Transverse colon (tissue), 3 donors: ENCODE measurements around the gene HOXB4.

Source experiments
- POLR2A ChIP-seq: fragments of 450-650 bp; IDR thresholded peaks from one replicate; pipeline ENCODE4 v1.6.1; 2016; ENCODE audit warnings: antibody characterized with exemption, mild to moderate bottlenecking, moderate library complexity
- TF ChIP-seq, protein P1 (sequence below), 5 experiments: fragments of 200-600 bp in 3 of 5; fragments of 450-650 bp in 2 of 5; sonication (generic) in 3 of 5; IDR thresholded peaks; 1 replicate in 2 of 5; 2 replicates in 3 of 5; pipeline ENCODE4 v1.5.1; 2016 to 2017; ENCODE audit warnings: antibody characterized with exemption in 5 of 5, inconsistent platforms in 3 of 5, mild to moderate bottlenecking in 2 of 5, moderate library complexity in 1 of 5

DNA sequence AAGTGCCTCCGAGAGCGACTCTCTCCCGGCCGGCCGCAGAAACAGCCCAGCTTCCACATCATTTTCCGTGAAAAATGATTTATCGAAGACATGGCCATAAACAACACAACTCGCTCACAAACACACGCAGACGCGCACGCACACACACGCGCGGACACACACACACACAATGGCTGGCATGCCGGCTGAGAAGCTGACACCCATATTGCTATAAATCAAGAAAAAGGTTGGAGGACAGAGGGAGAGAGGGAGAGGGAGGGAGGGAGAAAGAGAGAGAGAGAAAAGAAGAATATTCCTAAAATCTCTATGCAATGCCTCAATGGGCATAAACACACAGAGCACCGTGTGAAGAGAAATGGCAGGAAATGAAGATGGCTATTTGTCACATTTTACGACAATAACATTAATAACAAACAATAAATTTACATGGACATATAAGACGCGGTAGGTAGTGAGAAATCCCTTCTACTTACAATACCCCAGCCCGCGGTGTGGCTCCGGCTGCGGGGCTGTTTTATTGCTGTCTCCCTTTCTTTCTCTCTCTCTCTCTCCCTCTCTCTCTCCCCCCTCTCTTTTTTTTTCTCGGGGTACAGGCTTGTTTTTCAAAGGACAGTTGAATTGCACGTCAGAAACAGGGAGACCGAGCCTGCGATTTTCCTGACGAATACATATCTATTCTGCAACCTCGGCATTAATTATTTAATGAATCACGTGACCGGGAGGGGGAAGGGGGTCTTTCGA lies 9.5 kb downstream of the HOXB4 start:
- no peak for TF ChIP-seq POLR2A
- TF ChIP-seq, protein P1, sequence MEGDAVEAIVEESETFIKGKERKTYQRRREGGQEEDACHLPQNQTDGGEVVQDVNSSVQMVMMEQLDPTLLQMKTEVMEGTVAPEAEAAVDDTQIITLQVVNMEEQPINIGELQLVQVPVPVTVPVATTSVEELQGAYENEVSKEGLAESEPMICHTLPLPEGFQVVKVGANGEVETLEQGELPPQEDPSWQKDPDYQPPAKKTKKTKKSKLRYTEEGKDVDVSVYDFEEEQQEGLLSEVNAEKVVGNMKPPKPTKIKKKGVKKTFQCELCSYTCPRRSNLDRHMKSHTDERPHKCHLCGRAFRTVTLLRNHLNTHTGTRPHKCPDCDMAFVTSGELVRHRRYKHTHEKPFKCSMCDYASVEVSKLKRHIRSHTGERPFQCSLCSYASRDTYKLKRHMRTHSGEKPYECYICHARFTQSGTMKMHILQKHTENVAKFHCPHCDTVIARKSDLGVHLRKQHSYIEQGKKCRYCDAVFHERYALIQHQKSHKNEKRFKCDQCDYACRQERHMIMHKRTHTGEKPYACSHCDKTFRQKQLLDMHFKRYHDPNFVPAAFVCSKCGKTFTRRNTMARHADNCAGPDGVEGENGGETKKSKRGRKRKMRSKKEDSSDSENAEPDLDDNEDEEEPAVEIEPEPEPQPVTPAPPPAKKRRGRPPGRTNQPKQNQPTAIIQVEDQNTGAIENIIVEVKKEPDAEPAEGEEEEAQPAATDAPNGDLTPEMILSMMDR (IDR thresholded peaks at IDR 0.05), result no peak
